ENCODE data around the gene PER2. TPM values are rescaled to one million over a fixed set of nuclear protein-coding genes. Genes with fewer than 3 reads are reported as not detected.

PER2 gene
- total and polyA plus RNA-seq, 9 of the 15 experiments (the other 6 are each of a cell fraction or from before 2014, with no cell fraction given), result 1.1 to 10.3 (median 2.9) TPM

DNA sequence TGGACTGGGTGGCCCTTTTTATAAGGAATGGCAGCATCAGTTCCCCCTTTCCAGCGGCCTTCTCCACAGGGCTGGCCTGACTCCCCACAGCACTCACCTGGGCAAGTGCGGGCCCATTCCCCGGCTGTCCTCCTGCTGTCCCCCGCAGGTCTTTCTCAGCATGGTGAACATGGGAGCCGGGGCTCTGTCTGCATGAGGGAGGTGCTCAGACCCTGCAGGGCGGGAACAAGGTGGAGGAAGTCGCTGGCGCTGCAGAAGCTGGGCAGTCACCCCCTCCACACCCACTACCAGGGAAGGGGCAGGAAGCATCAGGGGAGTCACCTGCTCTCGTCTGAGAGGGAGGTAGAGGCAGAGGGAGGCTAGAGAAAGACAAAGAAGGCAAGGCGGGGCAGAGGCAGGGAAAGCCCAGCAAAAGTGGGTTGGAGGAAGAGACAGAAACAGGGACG lies 60.8 kb downstream of the PER2 start:
- no peak for ATAC-seq
- in situ Hi-C loops (cut with MboI), result no loop called here
- TF ChIP-seq ZNF217 (CRISPR knock-in tag; IDR thresholded peaks at IDR 0.05) (no peak), FOXK2 (conservative IDR thresholded peaks at IDR 0.05 in 1 of 2, IDR thresholded peaks at IDR 0.05 in 1 of 2; ENCODE audit: low read depth in 2 of 2) (no peak)
- H3K4me2 ChIP-seq (ENCODE audit: insufficient read depth, low read length), result no peak overlapping the region
- H3K4me1 ChIP-seq (replicated peaks in 1 of 2; ENCODE audit: control insufficient read depth in 2 of 2, insufficient read depth in 2 of 2, low read length in 2 of 2), result peaks cover 6 to 10% of the 10 kb centered on the region in 2 experiments; a peak in 4 of 5 replicates
- H3K9me1 ChIP-seq (ENCODE audit: control insufficient read depth, insufficient read depth, low read length), result no peaks in the 10 kb centered on the region
- no peak overlapping the region for H3K27ac ChIP-seq (ENCODE audit: extremely low read depth, low read depth, low read length)
- ChIA-PET CTCF (ENCODE audit: low intra/inter-chr PET ratio) (no interaction called here), POLR2A (interaction anchor here (0.6 kb wide), 1 partner anchor 364 kb away, joined by 3 read pairs; no protein-coding TSS in a partner anchor)
- H3K36me3 ChIP-seq (ENCODE audit: control insufficient read depth, insufficient read depth, low read length), result peaks cover 34% of the 10 kb centered on the region; the same call in 2 of the 3 replicates
- no peak for DNase-seq (ENCODE audit: extremely low read depth in 1 of 4, low spot score in 3 of 4)
- H3K4me3 ChIP-seq, result no peak overlapping the region
- 95% methylated on average over 5 of the region's 11 CpGs for WGBS (ENCODE audit: insufficient coverage, low coverage, missing lambda C conversion rate)
- H3K79me2 ChIP-seq (ENCODE audit: control insufficient read depth, insufficient read depth, low read length), result peaks cover 22% of the 10 kb centered on the region
- H3K9me3 ChIP-seq (replicated peaks; ENCODE audit: control insufficient read depth, insufficient read depth, low read depth, low read length), result no peaks in the 10 kb centered on the region
- no peak for FAIRE-seq
- H4K20me1 ChIP-seq (replicated peaks; ENCODE audit: control insufficient read depth, insufficient read depth, low read length), result no peaks in the 10 kb centered on the region
- no TSS peak for BruUV-seq (replicated peaks)
- no peaks in the 10 kb centered on the region for H3K27me3 ChIP-seq (ENCODE audit: control insufficient read depth in 2 of 2, insufficient read depth in 2 of 2, low read length in 2 of 2)
- peak overlapping the region in 1 of 2 experiments; percentile 52; a peak in 1 of 4 replicates for H3K9ac ChIP-seq (ENCODE audit: insufficient read depth in 1 of 2, low read depth in 2 of 2, low read length in 2 of 2)
- H2AFZ ChIP-seq (ENCODE audit: low read depth, low read length), result no peak overlapping the region
- intact Hi-C loops (cut with micrococcal nuclease), result no loop called here

DNA sequence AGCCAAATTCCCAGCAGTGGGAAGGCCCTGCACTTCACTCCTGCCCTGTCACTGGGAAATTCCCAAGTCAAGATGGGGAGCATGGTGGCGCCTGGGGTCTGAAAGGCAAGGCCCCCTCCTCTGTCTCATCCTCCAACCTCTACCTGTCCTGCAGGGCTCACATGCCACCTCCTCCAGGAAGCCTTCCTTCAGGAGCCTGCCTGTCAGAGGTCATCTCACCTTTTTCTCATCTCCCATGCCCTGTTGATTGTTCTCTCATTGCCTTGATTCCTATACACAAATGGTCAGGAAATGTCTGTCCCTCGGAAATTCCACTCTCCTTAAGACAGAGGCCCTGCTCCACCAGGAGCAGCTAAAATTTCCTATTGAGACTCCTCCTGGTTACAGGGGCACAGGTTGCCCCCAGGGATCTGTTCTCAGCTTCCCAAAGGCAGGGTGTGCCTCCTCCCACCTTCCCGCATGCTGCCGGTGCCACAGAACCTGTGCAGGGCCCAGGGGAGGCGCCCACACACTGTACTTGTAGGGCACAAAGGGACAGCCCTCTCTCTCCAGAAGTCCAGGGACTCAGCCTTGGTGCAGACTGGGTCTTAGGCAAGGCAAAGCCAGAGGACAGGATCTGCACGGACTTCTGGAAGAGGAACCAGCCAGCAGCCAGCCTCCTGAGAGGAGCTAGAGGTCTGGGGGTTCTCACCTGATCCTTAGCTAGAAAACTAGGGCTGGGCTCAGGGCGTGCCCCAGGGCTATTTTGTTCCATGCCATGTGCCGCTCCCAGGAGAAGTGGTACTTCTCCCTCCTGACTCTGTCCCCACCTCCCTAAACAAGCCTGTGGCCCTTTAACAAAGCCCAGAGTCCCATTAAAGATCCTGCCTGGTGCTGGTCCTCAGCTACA lies 61.5 kb downstream of the PER2 start:
- no TSS peak for BruUV-seq (replicated peaks)
- no peak overlapping the region for H3K27ac ChIP-seq (ENCODE audit: extremely low read depth, low read depth, low read length)
- no peak for ATAC-seq
- WGBS (ENCODE audit: insufficient coverage, low coverage, missing lambda C conversion rate), result 92% methylated on average over 3 of the region's 8 CpGs
- ChIA-PET POLR2A (interaction anchor here (0.6 kb wide), 1 partner anchor 363 kb away, joined by 3 read pairs; no protein-coding TSS in a partner anchor), CTCF (ENCODE audit: low intra/inter-chr PET ratio) (no interaction called here)
- no peak for DNase-seq (ENCODE audit: extremely low read depth in 1 of 4, low spot score in 3 of 4)
- no peaks in the 10 kb centered on the region for H4K20me1 ChIP-seq (replicated peaks; ENCODE audit: control insufficient read depth, insufficient read depth, low read length)
- H3K4me3 ChIP-seq, result no peak overlapping the region
- peaks cover 6 to 10% of the 10 kb centered on the region in 2 experiments; a peak in 4 of 5 replicates for H3K4me1 ChIP-seq (replicated peaks in 1 of 2; ENCODE audit: control insufficient read depth in 2 of 2, insufficient read depth in 2 of 2, low read length in 2 of 2)
- no peak for FAIRE-seq
- H3K36me3 ChIP-seq (ENCODE audit: control insufficient read depth, insufficient read depth, low read length), result peaks cover 34% of the 10 kb centered on the region; the same call in 2 of the 3 replicates
- no peak overlapping the region for H2AFZ ChIP-seq (ENCODE audit: low read depth, low read length)
- peaks cover 22% of the 10 kb centered on the region for H3K79me2 ChIP-seq (ENCODE audit: control insufficient read depth, insufficient read depth, low read length)
- in situ Hi-C loops (cut with MboI) (no loop called here), intact Hi-C loops (cut with micrococcal nuclease) (no loop called here)
- no peaks in the 10 kb centered on the region for H3K9me1 ChIP-seq (ENCODE audit: control insufficient read depth, insufficient read depth, low read length)
- H3K9me3 ChIP-seq (replicated peaks; ENCODE audit: control insufficient read depth, insufficient read depth, low read depth, low read length), result no peaks in the 10 kb centered on the region
- H3K27me3 ChIP-seq (ENCODE audit: control insufficient read depth in 2 of 2, insufficient read depth in 2 of 2, low read length in 2 of 2), result no peaks in the 10 kb centered on the region
- no peak for TF ChIP-seq SMARCE1 (IDR thresholded peaks at IDR 0.05)
- TF ChIP-seq ELF4 (CRISPR knock-in tag; IDR thresholded peaks at IDR 0.05), result no peak
- TF ChIP-seq POLR2AphosphoS5 (IDR thresholded peaks at IDR 0.05; ENCODE audit: control insufficient read depth, insufficient read depth, low read depth, low read length), result no peak
- TF ChIP-seq, protein P1, sequence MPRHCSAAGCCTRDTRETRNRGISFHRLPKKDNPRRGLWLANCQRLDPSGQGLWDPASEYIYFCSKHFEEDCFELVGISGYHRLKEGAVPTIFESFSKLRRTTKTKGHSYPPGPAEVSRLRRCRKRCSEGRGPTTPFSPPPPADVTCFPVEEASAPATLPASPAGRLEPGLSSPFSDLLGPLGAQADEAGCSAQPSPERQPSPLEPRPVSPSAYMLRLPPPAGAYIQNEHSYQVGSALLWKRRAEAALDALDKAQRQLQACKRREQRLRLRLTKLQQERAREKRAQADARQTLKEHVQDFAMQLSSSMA (CRISPR knock-in tag; IDR thresholded peaks at IDR 0.05), result no peak
- no peak for TF ChIP-seq BCOR (IDR thresholded peaks at IDR 0.05)
- peak; percentile 79 for TF ChIP-seq ZFP36 (IDR thresholded peaks at IDR 0.05; ENCODE audit: low read depth, low read length, partially characterized antibody)
- TF ChIP-seq CCAR2 (IDR thresholded peaks at IDR 0.05; ENCODE audit: low read depth, low read length), result no peak
- TF ChIP-seq NFIC (IDR thresholded peaks at IDR 0.05), result no peak
- H3K9ac ChIP-seq (ENCODE audit: insufficient read depth in 1 of 2, low read depth in 2 of 2, low read length in 2 of 2), result no peak overlapping the region
- H3K4me2 ChIP-seq (ENCODE audit: insufficient read depth, low read length), result no peak overlapping the region

All from K562 (cell line).